K562 (cell line): ENCODE data around the gene WDFY2.

Experiments
- ARID2 ChIP-seq: fragments of 450-650 bp; IDR thresholded peaks from 2 replicates; pipeline ENCODE4 v1.6.1; 2017; ENCODE audit warnings: antibody characterized with exemption, mild to moderate bottlenecking
- NFATC3 ChIP-seq: fragments of 450-650 bp; IDR thresholded peaks from 2 replicates; pipeline ENCODE4 v1.6.1; 2017; ENCODE audit warnings: mild to moderate bottlenecking
- ZBTB49 ChIP-seq: sonication (generic); formaldehyde crosslinking; IDR thresholded peaks from 2 replicates; pipeline ENCODE4 v1.8.0; 2022; ENCODE audit warnings: missing genetic modification reagents, mild to moderate bottlenecking, borderline replicate concordance
- ZZZ3 ChIP-seq: fragments of 450-650 bp; IDR thresholded peaks from 2 replicates; pipeline ENCODE4 v1.6.1; 2016; ENCODE audit warnings: antibody characterized with exemption, mild to moderate bottlenecking, moderate library complexity

- TF ChIP-seq ZBTB49: no peak
- TF ChIP-seq NFATC3: no peak
- no peak for TF ChIP-seq ARID2
- TF ChIP-seq ZZZ3: no peak
Measured at GRCh38 chr13:51778392-51778791, 194.1 kb downstream of the WDFY2 start.
